ENCODE results near the gene KSR1.

Gene KSR1

DNA sequence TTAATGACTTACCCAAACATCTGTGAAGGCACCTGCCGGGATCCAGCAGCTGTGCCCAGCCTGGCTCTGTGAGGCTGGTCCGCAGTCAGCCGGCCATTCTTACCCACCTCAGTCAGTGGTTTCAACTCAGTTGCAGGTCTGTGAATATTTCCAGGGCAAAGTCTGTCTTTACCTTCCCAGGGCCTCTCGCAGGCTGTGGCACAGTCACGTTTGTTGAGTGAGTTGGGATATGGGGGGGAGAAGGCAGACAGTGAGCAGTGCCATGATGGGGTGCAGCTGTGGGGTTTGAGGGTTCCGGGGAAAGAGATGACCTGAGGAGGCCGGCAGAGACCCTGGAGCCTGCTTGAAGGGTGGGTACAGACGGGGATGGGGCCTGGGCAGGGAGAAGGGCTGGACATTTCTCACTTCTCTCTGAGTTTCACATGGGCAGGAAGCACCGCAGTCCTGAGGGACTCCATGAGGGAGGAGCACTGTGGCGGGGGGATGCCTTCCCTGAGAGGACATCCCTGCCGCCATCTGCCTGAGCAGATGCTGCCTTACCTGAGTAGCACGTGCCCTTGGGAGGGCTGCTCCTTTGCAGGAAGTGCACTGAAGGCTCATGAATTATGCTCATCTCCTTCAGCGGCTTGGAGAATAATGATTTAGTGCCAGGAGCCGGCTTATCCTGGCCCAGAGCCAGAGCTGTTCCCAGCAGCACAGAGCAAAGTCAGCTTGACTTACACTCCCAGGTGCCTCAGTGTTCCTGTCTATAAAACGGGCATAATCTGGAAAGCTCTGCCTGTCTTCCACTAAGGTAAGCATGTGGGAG is 48.1 kb downstream of the KSR1 start:
- CTCF ChIA-PET: no interaction called here
- POLR2A ChIA-PET: no interaction called here
- no peak for DNase-seq (ENCODE audit: extremely low spot score)
- TF ChIP-seq FOXA1 (IDR thresholded peaks at IDR 0.05): no peak
- TF ChIP-seq ARNT (IDR thresholded peaks at IDR 0.05): no peak
- TF ChIP-seq SUZ12 (IDR thresholded peaks at IDR 0.05): no peak
- TF ChIP-seq BHLHE40 (IDR thresholded peaks at IDR 0.05; ENCODE audit: borderline replicate concordance): no peak
- TF ChIP-seq ELF4 (IDR thresholded peaks at IDR 0.05): no peak

DNA sequence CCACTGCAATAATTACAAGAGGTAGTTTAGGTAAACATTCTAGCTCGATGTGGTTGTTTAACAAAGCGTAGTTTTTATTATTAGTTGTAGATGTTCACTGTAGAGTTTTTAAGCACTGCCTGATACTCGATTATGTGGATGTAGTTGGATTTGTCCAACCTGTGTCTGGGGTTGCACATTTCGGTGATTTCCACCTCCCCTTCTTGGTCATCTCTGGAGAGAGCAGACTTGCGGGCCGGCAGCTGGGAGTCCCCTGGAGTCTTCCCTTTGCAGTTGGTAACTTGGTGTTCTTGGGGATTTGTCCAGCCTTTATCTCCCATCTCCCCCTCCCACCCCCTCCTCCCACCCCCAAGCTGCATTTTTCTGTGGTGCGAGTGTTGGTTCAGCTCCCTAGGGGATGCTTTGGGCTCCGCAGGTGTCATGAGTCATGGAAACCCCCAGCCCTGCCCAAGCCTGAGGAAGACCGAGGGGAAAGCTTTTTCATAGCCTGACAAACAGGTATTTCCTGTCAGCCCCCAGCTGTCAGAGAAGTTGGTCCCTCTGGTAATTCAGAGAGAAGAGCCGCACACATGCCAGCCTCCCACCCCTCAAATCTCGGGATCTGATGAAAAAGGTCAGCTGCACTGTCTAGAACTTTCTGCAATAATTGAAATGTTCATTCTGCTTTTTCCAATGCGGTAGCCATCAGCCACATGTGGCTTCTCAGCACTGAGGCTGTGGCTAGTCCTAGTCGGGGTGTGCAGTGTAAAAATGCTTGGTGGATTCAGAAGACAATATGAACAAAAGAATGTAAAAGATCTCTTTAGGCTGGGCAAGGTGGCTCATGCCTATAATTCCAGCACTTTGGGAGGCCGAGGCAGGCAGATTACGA is 50.3 kb downstream of the KSR1 start:
- CTCF ChIA-PET: no interaction called here
- no peak for DNase-seq (ENCODE audit: extremely low spot score)
- TF ChIP-seq HDGF (IDR thresholded peaks at IDR 0.05; ENCODE audit: borderline replicate concordance) (no peak), NFRKB (IDR thresholded peaks at IDR 0.05) (no peak), ZNF384 (IDR thresholded peaks at IDR 0.05) (no peak), ARNT (IDR thresholded peaks at IDR 0.05) (no peak), FOXA1 (IDR thresholded peaks at IDR 0.05) (no peak), CTBP1 (IDR thresholded peaks at IDR 0.05; ENCODE audit: borderline replicate concordance) (no peak), FOXK2 (IDR thresholded peaks at IDR 0.05) (no peak)
- POLR2A ChIA-PET: no interaction called here

DNA sequence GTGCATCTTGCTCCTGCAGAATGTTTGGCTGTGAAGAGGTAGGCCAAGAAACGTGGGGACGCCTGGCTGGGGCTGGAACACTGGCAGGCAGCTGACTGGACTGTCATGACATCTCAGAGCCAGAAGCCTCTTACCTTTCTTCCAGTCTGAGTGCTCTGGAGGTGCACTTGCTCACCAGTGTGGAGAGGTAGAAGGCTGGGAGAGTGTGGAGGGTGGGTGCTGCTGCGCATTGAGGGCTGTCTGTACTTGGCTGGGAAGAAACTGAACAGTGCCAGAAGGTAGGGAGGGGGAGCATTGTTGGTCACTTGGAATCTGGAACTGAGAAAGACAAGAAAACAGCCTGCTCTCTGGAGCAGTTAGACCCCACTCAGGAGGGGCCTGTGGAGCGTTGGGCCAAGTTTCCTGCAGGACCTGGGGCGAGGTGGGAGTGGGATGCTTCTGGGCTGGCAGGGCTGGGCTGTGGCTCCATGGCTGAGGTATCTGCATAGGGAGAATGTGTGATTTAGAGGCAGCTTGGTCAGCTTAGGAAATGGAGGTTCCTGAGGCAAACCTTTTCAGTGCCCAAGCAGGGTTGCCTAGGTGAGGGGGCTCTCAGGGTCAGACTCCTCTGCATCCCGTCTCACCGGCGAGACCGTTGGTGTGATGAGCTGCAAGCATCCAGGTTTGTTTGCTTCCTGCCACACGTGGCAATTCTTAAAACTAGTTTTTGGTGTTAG is 55.1 kb downstream of the KSR1 start:
- POLR2A ChIA-PET: no interaction called here
- no peak for DNase-seq (ENCODE audit: extremely low spot score)
- TF ChIP-seq L3MBTL2 (conservative IDR thresholded peaks at IDR 0.05) (no peak), SP1 (IDR thresholded peaks at IDR 0.05) (no peak), FOXA1 (IDR thresholded peaks at IDR 0.05) (no peak), ELF4 (IDR thresholded peaks at IDR 0.05) (no peak), FOXM1 (IDR thresholded peaks at IDR 0.05; ENCODE audit: borderline replicate concordance) (no peak), CTBP1 (IDR thresholded peaks at IDR 0.05; ENCODE audit: borderline replicate concordance) (no peak), HDGF (IDR thresholded peaks at IDR 0.05; ENCODE audit: borderline replicate concordance) (no peak), TARDBP (IDR thresholded peaks at IDR 0.05) (no peak), LEF1 (IDR thresholded peaks at IDR 0.05; ENCODE audit: borderline replicate concordance) (no peak), BHLHE40 (IDR thresholded peaks at IDR 0.05; ENCODE audit: borderline replicate concordance) (no peak), ZNF384 (IDR thresholded peaks at IDR 0.05) (no peak), FOXK2 (IDR thresholded peaks at IDR 0.05) (no peak), ARNT (IDR thresholded peaks at IDR 0.05) (no peak)
- TF ChIP-seq, protein P1, sequence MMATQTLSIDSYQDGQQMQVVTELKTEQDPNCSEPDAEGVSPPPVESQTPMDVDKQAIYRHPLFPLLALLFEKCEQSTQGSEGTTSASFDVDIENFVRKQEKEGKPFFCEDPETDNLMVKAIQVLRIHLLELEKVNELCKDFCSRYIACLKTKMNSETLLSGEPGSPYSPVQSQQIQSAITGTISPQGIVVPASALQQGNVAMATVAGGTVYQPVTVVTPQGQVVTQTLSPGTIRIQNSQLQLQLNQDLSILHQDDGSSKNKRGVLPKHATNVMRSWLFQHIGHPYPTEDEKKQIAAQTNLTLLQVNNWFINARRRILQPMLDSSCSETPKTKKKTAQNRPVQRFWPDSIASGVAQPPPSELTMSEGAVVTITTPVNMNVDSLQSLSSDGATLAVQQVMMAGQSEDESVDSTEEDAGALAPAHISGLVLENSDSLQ (IDR thresholded peaks at IDR 0.05): no peak
- CTCF ChIA-PET: interaction anchor here (0.6 kb wide), 2 partner anchors 37 to 63 kb away, joined by 4 read pairs; no protein-coding TSS in a partner anchor

DNA sequence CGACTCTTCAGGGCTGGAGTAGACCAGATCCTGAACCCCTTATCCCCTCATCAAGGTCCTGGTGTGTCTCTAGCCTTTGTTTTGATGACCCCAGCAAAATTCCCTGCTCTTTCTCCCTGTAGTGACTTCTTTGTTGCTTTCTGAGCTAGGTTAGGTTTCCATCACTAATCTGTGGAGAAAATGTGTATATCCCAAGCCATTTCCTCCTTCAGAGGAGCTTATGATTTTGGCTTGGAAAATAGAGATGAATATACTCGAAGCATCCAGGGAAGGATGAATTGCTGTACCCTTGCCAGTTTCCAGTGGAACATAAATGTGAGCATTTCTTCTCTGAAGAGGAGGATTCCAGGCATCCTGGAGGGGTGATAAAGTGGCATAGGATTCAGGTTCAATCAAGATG is 55.8 kb downstream of the KSR1 start:
- POLR2A ChIA-PET: no interaction called here

DNA sequence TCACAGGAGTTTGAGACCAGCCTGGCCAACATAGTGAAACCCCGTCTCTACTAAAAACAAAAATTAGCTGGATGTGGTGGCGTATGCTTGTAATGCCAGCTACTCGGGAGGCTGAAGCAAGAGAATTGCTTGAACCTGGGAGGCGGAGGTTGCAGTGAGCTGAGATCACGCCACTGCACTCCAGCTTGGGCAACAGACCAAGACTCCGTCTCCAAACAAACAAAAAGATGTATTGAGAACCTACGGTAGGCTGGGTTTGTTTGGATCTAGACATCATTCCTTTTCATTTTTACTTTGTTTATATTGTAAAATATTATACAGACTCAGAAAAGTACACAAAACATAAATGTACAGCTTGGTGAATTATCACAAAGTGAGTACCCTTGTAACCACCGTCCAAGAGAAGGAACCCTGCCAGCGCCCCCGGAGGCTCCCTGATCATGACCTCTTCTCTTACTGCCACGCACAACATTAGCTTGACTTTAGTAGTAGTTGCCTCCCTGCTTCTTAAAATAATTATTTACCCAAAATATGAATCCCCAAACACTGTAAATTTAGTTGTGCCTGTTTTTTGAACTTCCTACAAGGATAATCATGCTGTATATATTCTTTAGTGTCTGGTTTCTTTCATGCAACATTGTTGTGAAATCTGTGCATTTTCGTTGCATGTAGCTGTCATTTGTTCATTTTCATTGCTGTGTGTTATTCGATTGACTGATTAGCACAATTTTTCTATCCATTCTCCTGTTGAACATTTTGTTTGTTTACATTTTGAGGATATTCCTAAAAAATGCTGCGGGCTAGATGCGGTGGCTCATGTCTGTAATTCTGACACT is 56.5 kb downstream of the KSR1 start:
- no peak for DNase-seq (ENCODE audit: extremely low spot score)
- no peak for TF ChIP-seq FOXM1 (IDR thresholded peaks at IDR 0.05; ENCODE audit: borderline replicate concordance)
- no peak for TF ChIP-seq ZNF384 (IDR thresholded peaks at IDR 0.05)
- no peak for TF ChIP-seq FOXA1 (IDR thresholded peaks at IDR 0.05)
- TF ChIP-seq ELF4 (IDR thresholded peaks at IDR 0.05): no peak
- no peak for TF ChIP-seq LEF1 (IDR thresholded peaks at IDR 0.05; ENCODE audit: borderline replicate concordance)
- no peak for TF ChIP-seq L3MBTL2 (conservative IDR thresholded peaks at IDR 0.05)
- TF ChIP-seq SUZ12 (IDR thresholded peaks at IDR 0.05): no peak
- TF ChIP-seq, protein P1 (IDR thresholded peaks at IDR 0.05): no peak
- TF ChIP-seq CTBP1 (IDR thresholded peaks at IDR 0.05; ENCODE audit: borderline replicate concordance): no peak
- TF ChIP-seq ARNT (IDR thresholded peaks at IDR 0.05): no peak
- TF ChIP-seq FOXK2 (IDR thresholded peaks at IDR 0.05): no peak
- TF ChIP-seq NFRKB (IDR thresholded peaks at IDR 0.05): no peak
- no peak for TF ChIP-seq BHLHE40 (IDR thresholded peaks at IDR 0.05; ENCODE audit: borderline replicate concordance)
- TF ChIP-seq TARDBP (IDR thresholded peaks at IDR 0.05): no peak
- no peak for TF ChIP-seq SP1 (IDR thresholded peaks at IDR 0.05)
- ChIA-PET POLR2A (no interaction called here), CTCF (interaction anchor here (0.6 kb wide), 1 partner anchor 227 kb away, joined by 4 read pairs; no protein-coding TSS in a partner anchor)

More for the DNA sequence above, 55.8 kb downstream of the KSR1 start:
- CTCF ChIA-PET: interaction anchor here (0.6 kb wide), 2 partner anchors 38 to 62 kb away, joined by 4 read pairs; no protein-coding TSS in a partner anchor
- no peak for DNase-seq (ENCODE audit: extremely low spot score)
- no peak for TF ChIP-seq FOXA1 (IDR thresholded peaks at IDR 0.05)
- TF ChIP-seq, protein P1 (IDR thresholded peaks at IDR 0.05): no peak
- no peak for TF ChIP-seq SUZ12 (IDR thresholded peaks at IDR 0.05)
- no peak for TF ChIP-seq FOXM1 (IDR thresholded peaks at IDR 0.05; ENCODE audit: borderline replicate concordance)
- no peak for TF ChIP-seq BHLHE40 (IDR thresholded peaks at IDR 0.05; ENCODE audit: borderline replicate concordance)
- TF ChIP-seq L3MBTL2 (conservative IDR thresholded peaks at IDR 0.05): no peak
- no peak for TF ChIP-seq ARNT (IDR thresholded peaks at IDR 0.05)
- TF ChIP-seq ZNF384 (IDR thresholded peaks at IDR 0.05): no peak
- no peak for TF ChIP-seq CTBP1 (IDR thresholded peaks at IDR 0.05; ENCODE audit: borderline replicate concordance)
- TF ChIP-seq NFRKB (IDR thresholded peaks at IDR 0.05): no peak
